ENCODE measurements around the gene MYO10. TPM values are rescaled to one million over a fixed set of nuclear protein-coding genes. Genes with fewer than 3 reads are reported as not detected.

MYO10 gene
- total and polyA plus RNA-seq, 2 of the 8 experiments (the other 6 are each of a cell fraction or from before 2014, with no cell fraction given) = 21.5 to 107 TPM

GRCh38 chr5:16784088-16784487 is 152.0 kb downstream of the MYO10 start (continued):
- TF ChIP-seq EGR1 (IDR thresholded peaks at IDR 0.05; ENCODE audit: borderline replicate concordance, low read depth, low read length) = no peak
